ENCODE data around the gene ZNF616.
A peak's percentile ranks its signal among the peaks of the same experiment; 100 is the strongest.

ZNF616 gene

GRCh38 chr19:52139252-52140031, at the start of gene ZNF616:
Gene ZNF616, minus strand, starts transcription at chr19:52139938. Its CDS starts 9,426 bp downstream, at chr19:52130512.
- peak; percentile 79 for DNase-seq

DNA sequence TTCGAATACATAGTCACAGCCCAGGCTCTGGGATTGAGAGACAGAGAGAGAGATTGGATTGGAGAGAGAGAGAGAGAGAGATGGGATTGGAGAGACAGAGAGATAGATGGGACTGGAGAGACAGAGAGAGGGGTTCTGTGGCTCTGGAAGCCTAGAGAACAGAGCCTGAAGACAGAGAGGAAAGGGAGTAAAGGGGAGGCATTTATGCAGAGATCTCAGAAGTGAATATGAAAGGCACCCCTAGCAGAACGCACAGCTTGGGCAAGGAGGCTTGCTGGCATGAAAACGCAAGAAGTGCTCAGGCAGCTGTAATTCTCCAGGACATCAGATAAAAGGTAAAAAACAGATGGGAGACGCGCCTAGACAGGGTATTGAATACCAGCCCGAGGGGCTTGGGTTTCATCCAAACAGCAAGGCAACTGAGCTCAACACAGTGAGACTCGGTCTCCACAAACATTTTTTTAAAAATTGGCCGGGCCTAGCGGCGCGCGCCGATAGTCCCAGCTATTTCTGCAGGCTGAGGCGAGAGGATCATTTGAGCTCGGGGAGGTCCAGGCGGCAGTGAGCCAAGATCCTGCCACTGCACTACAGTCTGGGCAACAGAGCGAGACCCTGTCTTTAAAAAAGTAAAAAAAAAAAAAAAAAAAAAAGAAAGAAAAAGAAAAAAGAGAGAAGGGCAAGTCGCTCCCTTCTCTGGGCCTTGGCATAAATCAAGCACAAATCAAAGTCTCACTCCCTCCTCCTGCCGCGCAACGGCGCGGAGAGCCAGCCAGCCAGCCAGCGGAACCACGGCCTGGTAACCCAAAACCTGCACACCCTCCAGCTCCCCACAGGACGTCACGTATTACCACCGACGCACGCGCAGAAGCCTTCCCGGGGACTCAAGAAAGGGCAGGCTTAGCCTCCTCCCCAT, 49.3 kb upstream of the ZNF616 start:
- DNase-seq: peak; percentile 100

DNA sequence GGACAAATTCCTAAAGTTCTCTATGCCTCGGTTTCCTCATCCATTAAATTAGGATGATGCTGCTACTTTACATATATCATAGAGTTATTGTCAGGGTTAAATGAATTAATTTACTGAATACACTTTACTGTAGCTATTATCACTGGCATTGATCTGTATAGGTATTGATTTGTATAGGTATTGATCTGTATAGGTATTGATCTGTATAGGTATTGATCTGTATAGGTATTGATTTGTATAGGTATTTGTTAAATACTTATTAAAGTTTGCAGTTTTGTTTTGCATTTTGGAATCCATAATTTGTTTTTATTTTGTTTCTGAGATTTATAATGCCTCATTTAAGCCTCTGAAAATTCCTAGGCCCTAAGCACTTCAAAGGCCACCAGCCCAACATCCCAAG, 47.7 kb upstream of the ZNF616 start:
- no peak for DNase-seq

GRCh38 chr19:52176574-52176973, 36.8 kb upstream of the ZNF616 start:
- DNase-seq: peak; percentile 20

GRCh38 chr19:52172347-52172746, 32.6 kb upstream of the ZNF616 start:
- no peak for DNase-seq

GRCh38 chr19:52171321-52172169, 31.8 kb upstream of the ZNF616 start, which contains the start of gene ZNF836:
Gene ZNF836, minus strand, starts transcription at chr19:52171621. Its CDS starts 3,549 bp downstream, at chr19:52168072.
- DNase-seq: peak; percentile 96

GRCh38 chr19:52170863-52171320, 31.2 kb upstream of the ZNF616 start:
- DNase-seq: no peak

DNA sequence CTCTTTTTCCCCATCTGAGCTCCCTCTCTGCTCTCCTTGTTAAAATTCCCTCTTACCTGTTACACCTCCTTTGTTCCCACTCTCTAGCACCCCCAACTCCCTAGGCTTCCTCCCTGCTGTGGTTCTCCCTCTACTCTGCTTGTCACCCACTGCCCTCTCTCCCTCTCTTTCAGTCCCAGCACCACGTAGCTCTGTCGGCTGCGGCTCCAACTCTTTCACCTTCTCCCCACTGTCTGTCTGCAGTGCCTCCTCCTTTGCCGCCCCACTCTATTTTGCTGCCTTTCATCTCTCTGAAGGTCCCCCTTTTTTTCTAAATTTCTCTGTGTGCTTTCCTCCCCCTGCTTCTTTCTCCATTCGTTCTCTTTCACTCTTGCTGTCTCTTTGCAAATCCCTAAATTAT, 30.6 kb upstream of the ZNF616 start:
- no peak for DNase-seq

GRCh38 chr19:52155596-52156359, 16.0 kb upstream of the ZNF616 start:
- DNase-seq: no peak

- no peak for DNase-seq
These were observed 8.5 kb upstream of the ZNF616 start for GRCh38 chr19:52148256-52148655.

DNA sequence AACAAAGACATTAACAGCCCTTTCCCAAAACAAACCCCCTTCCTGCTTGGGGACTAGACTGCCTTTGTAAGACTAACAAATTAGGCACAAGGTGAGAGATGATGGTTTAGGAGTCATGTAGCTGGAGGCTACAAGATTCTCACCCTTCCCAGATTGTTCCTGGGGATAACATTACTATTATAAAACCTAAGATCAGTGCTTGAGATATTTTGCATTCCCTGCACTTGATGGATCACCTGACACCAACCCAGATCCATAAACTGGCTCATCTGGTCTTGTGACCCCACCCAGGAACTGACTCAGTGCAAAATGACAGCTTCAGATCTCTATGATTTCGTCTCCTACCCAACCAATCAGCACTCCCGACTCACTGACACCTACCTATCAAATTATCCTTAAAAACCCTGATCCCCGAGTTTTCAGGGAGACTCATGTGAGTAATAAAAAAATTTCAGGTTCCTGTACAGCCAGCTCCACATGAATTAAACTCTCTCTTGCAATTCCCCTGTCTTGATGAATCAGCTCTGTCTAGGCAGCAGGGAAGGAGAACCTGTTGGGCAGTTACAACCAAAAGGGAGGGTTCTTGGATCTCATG, 2.4 kb upstream of the ZNF616 start:
- DNase-seq: no peak

DNA sequence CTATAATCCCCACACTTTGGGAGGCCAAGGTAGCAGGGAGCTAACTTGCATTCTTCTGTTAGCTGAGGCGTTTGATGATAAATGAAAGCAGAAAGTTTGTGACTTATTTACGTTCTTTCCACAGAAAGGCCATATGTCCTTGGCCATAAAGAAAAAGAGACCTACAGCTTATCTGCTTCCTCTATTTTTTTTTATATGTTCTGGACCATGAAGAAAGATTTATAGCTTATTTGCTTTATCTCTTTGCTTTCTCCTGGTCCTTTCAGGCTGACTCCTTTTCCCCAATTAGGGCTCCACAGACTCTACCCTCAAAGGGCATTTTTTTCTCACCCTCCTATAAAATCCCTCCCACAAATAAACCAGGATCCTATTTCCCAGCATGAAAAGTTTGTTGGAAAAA, 1.5 kb upstream of the ZNF616 start:
- DNase-seq: no peak

GRCh38 chr19:52140032-52140710, 433 bp upstream of the ZNF616 start:
- peak; percentile 97 for DNase-seq

- DNase-seq: no peak
These were observed 821 bp downstream of the ZNF616 start for GRCh38 chr19:52138983-52139251.

- DNase-seq: no peak
These were observed 1.3 kb downstream of the ZNF616 start for GRCh38 chr19:52138278-52138982.

- no peak for DNase-seq
These were observed 19.5 kb downstream of the ZNF616 start for GRCh38 chr19:52120286-52120685.

DNA sequence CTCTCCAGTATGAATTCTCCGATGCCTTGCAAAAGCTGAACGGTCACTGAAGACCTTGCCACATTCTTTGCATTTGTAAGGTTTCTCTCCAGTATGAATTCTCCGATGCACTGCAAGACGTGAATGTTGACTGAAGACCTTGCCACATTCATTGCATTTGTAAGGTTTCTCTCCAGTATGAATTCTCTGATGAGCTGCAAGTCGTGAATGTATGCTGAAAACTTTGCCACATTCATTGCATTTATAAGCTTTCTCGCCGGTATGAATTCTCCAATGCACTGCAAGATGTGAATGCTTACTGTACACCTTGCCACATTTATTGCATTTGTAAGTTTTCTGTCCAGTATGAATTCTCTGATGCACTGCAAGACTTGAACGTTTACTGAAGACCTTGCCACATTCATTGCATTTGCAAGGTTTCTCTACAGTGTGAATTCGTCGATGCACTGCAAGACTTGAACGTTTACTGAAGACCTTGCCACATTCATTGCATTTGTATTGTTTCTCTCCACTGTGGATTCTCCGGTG, 24.1 kb downstream of the ZNF616 start:
- DNase-seq: no peak

- DNase-seq: no peak
These were observed 25.0 kb downstream of the ZNF616 start for GRCh38 chr19:52114691-52115090.

DNA sequence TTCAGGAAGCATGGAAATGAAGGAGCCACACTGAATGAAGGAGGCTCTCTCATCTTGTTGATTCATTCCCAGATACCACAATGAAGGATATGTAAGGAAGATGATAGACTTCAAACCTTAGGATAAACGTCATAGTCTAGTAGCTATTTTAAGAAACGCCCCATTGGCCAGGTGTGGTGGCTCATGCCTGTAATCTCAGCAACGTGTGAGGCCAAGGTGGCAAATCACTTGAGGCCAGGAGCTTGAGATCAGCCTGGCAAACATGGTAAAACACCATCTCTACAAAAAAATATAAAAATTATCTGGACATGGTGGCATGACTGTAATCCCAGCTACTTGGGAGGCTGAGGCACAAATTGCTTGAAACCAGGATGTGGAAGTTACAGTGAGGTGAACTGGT, 27.1 kb downstream of the ZNF616 start:
- DNase-seq: no peak

GRCh38 chr19:52110780-52111179, 29.0 kb downstream of the ZNF616 start:
- no peak for DNase-seq
